NCI-H1105 treated with DMSO at 0.1 percent for 48 hours (cell line): ENCODE results near the gene NPC1.
"Not testable (repeated sequence)": the region's sequence is repeated elsewhere in the genome, so short reads cannot be mapped to it uniquely, and the experiment has no call there.

ENCODE experiments used
- DNase-seq: peaks from one replicate; lab custom pipeline; 2025; lab: John Stamatoyannopoulos, UW

NPC1 gene

DNA sequence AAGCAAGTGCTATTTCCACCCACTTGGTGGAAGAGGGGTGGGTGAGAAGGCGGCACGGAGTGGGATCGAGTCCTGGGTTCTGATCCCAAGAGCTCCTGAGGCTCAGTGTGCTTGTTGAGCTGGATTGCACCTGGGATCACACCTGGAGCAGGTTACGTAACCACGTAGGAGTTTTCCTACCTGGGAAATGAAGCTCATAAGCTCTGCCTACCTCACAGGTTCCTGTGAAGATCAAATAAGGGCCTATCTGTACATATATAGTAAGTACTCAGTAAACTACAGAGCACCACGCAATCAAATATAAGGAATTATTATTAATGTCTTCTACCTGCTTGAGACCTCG lies 11.0 kb downstream of the NPC1 start:
- no peak for DNase-seq

DNA sequence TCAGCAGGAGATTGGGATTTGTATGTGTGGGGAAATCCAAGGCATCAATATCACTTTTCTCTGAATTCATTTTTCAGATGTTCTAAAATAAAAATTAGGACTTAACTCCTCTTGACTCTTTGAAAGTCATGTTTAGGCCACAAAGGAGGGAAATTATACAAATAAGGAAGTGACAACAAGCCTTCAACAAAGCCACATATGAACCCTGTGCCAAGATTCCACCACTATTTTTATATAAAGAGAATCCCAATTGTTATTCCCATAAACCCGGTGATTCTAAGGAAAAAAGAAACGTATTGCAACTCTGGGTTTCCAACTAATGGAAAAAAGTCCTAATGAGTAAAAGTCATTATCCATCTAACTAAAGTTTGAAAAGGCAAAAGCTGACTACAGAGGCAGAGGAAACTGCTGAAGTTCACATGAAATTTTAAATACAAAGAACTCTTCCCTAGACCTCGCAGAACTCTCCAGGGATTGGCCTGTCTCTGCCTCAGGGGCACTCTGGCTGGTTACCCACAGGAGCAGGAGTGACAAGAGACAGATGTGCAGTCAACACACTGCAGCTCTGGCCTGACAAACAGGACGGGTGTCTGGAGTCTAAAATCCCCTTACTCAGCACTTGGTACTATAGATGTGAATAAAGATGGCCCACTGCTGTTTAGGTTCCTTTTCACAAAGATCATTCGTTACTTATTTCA lies 11.5 kb downstream of the NPC1 start:
- no peak for DNase-seq

DNA sequence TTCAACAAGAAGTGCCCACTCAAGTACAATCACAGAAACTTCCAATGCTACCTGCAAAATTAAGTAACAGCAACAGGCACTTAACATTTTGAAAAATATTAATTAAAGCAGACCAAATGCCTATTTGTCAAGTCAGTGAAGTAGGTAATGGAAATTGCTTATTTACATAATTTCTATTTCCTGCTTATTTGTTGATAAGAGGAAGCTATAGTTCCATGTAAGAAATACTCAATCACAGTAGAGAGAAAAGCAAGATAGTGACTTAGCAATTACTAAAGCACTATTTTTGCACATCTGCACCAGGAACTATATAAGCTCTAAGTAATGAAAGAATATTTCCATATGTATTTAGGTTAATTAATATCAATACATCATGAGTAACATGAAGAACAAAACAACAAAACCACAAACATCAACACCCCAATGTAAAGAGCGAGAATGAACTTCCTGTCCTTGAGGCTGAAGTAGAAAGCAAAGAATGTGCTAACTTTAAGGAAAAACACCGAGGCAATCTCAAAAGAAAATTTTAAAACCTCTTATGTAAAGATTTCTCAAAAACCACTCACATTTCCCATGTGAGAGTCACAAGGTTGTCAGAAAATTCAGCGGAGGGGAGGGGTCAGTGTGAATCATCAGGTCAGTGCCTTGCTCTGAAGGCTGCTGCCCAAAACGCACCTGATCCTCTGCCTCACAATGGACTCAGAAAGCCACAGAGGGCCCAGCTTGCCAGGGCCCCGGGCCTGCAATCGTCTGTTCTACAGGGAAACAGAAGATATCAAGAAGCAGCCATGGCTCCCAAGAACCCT lies 12.5 kb downstream of the NPC1 start:
- no peak for DNase-seq

DNA sequence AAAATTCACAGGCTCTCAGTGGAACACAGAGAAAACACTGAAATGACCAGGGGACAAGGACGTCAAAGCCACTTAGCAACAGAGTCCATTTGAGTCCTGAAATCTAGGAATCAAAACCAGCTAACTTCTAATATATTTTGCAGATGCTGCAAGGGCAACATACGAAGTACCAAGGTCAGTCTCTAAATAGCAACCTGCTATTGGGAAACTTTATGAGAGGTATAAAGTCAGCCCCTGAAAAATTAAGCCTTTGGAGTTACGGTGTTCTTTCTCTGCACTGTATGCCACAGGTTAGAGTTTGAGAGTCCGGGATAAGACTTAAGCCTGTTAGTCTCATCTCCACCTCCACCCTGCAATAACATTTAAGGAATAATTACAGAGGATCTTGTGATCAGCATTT lies 13.3 kb downstream of the NPC1 start:
- no peak for DNase-seq

DNA sequence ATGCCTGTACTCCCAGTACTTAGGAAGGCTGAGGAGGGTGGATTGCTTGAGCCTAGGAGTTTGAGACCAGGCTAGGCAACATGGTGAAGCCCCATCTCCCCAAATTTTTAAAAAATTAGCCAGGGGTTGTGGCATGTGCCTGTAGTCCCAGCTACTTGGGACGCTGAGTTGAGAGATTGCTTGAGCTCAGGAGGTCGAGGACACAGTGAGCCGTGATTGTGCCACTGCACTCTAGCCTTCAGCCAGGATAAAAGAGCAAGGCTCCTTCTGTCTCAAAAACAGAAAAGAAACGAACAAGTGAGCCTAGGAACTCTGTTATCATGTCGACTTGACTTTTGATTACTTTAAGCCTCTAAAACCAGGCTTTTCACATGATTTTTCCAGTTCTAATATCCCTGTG lies 13.7 kb downstream of the NPC1 start:
- DNase-seq: no peak

DNA sequence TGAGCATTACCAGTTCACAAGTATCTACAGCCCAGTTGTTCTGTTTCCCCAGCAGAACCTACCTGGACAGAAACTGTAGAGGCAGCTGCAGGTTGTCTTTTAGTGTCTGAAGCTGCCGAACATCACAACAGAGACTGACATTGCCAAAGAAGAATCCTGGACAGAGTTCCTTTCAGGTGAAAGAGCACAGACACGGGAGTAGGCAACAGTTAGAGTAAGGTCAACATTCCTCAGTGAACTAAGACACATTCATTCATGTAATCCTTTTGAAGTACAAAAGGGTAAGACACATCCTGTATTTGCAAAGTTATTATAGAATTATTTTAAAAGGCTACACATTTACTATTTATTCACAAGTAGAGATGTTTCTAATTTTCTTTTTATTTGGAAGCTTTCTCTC lies 14.3 kb downstream of the NPC1 start:
- no peak for DNase-seq

DNA sequence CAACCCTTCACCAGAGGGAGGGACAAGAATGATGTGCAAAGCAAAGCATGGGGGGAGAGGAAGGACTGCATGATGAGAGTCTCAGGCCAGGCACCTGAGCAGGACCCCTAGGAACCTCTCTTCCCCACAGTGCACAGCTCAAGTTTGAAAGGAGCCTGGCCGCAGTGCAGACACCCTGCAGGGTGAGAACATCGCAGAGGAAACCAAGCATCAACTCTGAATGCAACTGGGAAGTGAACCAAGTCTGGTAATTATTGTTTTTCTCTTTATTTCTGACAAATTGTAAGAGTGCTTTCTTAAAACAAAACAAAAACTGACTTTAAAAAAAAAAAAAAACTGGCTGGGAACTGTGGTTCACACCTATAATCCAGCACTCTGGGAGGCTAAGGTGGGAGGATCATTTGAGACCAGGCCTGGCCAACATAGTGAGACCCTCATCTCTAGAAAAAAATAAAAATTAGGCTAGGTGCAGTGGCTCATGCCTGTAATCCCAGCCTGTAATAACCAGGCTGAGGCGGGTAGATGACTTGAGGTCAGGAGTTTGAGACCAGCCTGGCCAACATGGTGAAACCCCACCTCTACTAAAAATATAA lies 15.3 kb downstream of the NPC1 start:
- no peak for DNase-seq

DNA sequence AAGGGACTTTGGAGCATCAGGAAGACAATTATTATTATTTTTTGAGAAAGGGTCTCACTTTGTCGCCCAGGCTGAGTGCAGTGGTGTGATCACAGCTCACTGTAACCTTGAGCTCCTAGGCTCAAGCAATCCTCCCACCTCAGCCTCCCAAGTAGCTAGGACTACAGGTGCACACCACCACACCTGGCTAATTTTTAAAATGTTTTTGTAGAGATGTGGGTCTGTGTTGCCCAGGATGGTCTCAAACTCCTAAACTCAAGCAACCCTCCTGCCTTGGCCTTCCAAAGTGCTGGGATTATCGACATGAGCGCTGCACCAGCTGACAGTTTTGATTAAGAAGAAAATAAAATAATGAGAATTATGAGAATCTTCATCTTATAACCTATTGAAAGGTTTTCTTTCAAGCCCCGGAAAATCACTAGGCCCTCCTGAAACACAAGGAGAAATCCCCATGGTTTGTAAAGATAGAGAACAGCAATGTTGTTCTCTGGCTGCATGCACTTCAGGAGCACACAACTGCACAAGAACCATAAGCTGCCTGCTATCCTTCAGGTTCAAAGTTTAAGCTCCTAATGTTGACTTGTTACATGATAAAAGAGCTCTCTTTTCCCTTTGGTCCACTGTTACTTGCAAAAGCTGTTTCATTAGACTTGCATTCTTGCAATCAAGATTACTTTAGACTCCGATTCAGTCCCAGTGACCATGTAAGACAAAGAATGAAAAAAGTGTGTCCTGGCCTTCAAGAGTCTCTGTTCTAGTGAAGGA lies 16.8 kb downstream of the NPC1 start:
- DNase-seq: no peak

DNA sequence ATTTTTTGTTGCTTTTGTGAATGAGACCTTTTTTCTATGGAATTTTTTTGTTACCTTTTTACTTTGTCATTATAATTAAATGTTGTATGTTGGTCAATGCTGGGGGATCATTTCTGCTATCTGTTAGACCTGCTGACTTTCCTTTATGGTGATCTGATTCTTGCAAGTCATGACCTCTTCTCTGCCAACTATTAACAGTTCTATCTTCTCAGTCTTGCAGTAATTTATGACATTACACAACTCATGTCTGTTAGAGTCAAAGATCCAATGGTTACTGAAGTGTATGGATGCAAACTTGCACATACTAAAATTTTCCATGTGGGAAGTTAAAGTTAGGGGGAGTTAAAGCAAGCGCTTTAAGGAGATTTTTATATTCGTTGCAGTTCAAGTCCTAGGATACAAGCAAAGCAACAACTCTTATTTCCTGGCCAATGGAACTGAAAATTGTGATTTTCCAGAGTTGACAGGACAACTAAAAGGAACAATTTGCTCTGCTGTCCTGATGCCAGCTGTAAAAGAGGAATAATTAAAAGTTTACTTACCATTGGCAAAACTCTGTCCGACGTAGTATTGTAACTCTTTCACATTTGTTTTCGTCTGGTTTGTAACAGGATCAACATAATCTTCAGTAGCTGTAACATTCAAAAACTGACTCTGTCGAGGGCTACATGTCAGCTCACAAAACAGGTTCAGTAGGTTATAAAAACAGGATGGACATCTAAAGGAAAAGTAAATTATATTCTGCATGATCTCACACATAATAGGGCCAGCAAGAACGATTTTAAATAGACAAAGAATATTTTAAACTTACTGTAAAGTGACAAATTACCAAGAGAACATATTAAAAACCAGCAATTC lies 17.8 kb downstream of the NPC1 start:
- no peak for DNase-seq

DNA sequence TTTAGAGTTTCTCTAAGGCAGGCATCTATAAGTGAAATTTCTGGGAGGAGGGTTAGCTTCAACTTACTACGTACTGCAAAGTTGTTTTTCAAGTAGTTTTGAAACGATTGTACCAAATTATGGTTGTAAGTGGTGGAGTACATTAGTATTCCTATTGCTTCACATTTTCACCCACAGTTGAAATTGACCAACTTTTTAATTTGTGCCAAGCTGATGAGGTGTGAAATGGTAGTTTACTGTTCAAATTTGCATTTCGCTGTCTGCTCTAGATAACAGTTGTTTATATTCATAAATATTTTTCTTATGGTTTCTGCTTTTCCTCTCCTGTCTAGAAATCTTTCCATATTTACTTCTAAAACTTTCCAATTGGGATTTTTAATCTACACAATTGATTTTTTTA lies 18.6 kb downstream of the NPC1 start:
- DNase-seq: no peak

DNA sequence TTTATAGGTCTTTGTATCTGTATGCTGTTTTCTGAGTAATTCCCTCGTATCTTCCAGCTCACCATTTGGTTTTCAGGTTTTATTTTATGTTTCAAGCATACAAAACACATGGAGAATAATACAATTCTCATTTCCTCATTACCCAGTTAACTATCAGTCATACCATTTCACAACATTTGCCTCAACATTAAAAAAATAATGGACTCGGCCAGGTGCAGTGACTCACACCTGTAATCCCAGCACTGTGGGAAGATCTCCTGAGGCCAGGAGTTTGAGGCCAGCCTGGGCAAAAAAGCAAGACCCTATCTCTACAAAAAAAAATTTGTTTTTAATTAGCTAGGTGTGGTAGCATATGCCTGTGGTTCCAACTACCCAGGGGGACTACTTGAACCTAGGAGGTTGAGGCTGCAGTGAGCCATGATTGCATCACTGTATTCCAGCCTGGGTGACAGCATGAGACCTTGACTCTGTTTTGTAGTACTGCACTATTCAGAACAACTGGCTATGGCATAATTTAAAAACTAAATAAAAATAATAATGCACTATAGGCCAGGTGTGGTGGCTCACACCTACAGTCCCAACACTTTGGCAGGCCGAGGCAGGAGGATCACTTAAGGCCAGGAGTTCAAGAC lies 20.3 kb downstream of the NPC1 start:
- DNase-seq: no peak

DNA sequence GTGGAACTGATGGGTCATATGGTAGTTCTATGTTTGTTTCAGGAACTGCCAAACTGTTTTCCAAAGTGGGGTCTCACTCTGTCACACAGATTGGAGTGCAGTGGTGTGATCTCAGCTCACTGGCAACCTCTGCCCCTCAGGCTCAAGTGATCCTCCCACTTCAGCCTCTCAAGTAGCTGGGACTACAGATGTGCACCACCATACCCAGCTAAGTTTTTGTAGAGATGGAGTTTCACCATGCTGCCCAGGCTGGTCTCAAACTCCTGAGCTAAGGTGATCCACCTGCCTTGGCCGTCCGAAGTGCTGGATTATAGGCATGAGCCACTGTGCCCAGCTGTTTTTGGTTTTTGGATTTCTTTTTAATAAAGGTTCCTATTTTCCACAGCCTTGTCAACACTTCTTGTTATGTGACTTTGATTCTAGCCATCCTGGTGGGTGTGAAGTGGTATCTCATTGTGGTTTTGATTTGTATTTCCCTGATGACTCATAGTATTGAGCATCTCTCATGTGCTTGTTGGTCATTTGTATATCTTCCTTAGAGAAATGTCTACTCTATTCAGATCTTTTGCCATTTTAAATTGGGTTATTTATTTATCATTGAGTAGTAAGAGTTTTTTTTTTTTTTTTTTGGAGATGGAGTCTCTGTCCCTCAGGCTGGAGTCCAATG lies 22.8 kb downstream of the NPC1 start:
- no peak for DNase-seq

DNA sequence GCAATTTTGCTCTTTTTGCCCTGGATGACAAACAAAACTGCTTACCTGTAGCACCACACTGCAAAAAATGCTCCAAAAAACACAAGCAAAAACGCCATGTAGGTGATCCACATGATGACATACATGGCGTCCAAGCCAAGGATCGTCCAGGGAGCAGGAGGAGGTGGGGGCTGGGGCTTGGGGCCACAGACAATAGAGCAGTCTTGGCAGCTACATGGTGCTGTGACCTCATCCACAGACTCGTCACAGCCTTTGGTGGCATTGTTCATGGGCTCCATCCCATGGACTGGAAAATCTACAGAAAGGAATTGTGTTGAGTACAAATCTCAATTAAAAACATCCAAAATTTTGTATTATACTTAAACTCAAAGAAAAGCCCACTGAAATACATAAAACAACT lies 26.1 kb downstream of the NPC1 start:
- DNase-seq: no peak

DNA sequence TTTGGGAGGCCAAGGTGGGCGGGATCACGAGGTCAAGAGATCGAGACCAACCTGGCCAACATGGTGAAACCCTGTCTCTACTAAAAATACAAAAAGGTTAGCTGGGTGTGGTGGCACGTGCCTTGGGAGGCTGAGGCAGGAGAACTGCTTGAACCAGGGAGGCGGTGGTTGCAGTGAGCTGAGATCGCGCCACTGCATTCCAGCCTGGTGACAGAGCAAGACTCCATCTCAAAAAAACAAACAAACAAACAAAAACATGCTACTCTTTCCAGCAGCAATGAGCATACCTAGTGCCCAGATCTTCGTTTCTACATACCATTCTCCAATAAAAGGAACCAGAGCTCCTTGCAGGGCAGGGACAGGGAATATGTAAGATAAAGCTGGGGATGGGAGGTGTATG lies 28.8 kb downstream of the NPC1 start:
- not testable (repeated sequence) for DNase-seq

DNA sequence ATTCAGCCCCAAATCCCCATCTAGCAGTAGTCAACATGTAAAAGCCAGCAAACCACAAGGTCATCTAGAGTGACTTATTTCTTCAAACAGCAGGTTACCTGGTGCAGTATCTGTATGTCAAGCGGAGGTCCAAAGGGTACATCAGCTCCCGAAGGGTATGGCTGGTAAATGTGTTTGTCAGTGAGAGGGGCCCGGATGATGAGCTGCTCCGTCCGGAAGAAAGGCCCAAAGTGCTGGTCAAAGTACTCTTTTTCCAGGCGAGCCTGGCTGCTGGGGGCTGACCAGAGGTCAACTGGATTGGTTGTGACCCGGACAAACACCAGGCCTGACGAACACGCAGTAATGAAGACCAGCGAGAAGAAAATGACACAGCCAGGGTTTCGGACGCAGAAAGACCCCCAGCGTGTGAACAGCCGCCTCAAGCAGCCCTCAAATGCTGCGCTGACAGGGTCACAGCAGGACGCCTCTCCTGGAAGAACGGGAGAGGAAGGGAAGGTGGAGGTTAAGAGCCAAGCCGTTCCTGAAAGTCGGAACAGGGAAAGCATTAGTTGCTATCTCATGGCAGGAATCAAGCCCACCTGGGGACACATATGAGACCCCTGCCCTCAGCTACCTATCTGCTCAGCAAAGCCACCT lies 30.0 kb downstream of the NPC1 start:
- no peak for DNase-seq

DNA sequence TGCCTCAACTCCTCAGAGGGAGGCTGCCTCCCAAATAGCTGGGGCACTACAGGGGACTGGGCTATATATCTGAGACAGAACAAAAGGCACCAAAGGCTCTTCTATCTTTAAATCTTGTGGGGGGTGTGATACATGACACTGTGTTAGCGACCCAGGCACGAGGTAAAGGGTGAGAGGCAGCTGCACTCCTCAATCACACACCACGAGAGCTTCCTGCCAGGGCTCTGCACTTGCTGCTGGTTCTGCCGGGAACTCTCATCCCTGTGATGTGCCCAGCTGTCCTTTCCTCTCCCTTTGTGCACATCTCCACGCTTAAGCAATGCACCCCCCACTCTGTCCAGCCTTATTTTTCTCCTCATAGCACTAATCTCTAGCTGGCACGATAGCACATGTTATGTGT lies 32.4 kb downstream of the NPC1 start:
- DNase-seq: no peak

DNA sequence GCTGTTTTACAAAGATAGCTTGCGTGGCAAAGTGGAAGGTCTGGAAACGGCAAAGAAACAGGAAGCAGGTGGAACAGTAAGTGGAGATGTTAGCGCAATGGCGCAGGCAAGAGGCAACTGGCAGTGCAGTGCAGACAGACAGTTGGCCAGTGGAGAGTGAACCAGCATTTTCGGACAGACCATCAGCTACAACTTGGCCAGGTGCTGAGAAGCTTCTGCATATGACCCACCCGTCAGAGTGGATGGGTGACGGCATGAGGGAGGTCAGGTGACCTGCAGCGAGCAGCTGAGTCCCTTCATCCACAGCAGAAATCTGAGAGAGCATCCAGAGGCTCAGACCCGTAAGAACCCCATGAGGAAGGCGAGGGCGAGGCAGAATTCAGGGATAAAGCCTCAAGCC lies 33.8 kb downstream of the NPC1 start:
- no peak for DNase-seq

DNA sequence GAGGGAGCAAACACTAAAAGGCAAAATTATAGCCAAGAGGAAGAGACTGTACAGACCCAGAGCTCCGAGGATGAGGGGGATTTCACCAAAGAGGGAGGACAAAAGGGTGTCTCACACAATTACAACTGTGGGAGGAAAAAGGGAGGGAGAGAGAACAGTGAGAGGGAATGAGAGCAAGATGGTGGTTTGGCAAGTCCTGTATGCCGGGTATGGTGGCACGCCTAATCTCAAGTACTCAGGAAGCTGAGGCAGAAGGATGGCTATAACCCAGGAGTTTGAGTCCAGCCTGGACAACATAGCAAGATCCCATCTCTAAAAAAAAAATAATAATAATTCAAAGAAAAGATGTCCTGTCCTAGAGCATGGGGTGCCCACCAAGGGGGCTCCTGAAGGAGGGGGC lies 34.3 kb downstream of the NPC1 start:
- no peak for DNase-seq

DNA sequence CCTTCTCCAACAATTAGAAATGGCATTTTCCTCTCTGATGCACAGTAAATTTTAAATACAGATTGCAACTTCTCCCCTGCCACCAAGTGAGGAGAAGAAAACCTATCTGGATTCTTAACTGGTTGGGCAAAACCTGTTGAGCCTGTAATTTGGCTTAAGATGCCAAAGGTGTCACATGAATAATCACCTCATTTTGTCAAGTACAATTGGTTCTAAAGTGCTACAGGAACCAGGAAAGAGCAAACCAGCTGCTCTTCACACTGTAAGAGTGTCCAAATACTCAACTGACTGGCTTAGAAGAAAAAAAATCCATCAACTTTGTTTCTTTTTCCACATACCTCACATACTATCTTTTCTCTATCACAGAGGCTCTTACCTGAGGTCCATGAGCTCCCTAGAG lies 35.4 kb downstream of the NPC1 start:
- DNase-seq: no peak

DNA sequence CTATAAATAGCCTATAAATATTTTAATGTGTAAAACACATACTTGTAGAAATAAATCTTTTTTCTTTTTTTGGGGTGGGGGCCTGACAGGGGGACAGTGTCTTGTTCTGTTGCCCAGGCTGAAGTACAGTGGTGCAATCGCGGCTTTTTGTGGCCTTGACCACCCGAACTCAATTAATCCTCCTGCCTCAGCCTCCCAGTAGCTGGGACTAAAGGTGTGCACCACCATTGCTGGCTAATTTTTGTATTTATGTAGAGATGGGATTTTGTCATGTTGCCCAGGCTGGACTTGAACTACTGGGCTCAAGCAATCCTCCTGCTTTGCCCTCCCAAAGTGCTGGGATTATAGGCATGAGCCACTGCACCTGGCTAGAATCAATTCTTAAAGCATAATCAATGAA lies 37.6 kb downstream of the NPC1 start:
- no peak for DNase-seq
